Measurements from ENCODE around the gene ZNHIT3.

GRCh38 chr17:36469733-36470132 is 16.7 kb upstream of the ZNHIT3 start:
- no peak for TF ChIP-seq HSF1 (IDR thresholded peaks at IDR 0.05; ENCODE audit: low read depth, low read length)
- TF ChIP-seq BCLAF1 (IDR thresholded peaks at IDR 0.05): no peak
- no peak for TF ChIP-seq RAD21 (IDR thresholded peaks at IDR 0.05; ENCODE audit: insufficient read depth, low read depth, low read length)
- TF ChIP-seq NFIC (IDR thresholded peaks at IDR 0.05; ENCODE audit: low read depth, low read length): no peak
- no peak for TF ChIP-seq CTCF (IDR thresholded peaks at IDR 0.05 in 2 of 3, conservative IDR thresholded peaks at IDR 0.05 in 1 of 3; ENCODE audit: control insufficient read depth in 2 of 3, extremely low read depth in 1 of 3, insufficient read depth in 1 of 3, low read depth in 3 of 3, low read length in 3 of 3)
- TF ChIP-seq POLR2A (IDR thresholded peaks at IDR 0.05; ENCODE audit: low read depth, low read length): no peak
- TF ChIP-seq EZH2 (IDR thresholded peaks at IDR 0.05; ENCODE audit: borderline replicate concordance, control insufficient read depth, low read depth, low read length): no peak
- TF ChIP-seq JUND (IDR thresholded peaks at IDR 0.05; ENCODE audit: low read depth, low read length): no peak
- TF ChIP-seq POLR2AphosphoS5 (IDR thresholded peaks at IDR 0.05; ENCODE audit: low read length): no peak
- TF ChIP-seq CHD1 (IDR thresholded peaks at IDR 0.05; ENCODE audit: low read depth, low read length): no peak
- no peak for TF ChIP-seq ZSCAN29 (IDR thresholded peaks at IDR 0.05)
- no peak for TF ChIP-seq EP300 (IDR thresholded peaks at IDR 0.05; ENCODE audit: borderline replicate concordance in 1 of 2, control insufficient read depth in 1 of 2, low read depth in 2 of 2, low read length in 2 of 2)
